ENCODE measurements around the gene SEMA5A. TPM values are rescaled to one million over a fixed set of nuclear protein-coding genes. Genes with fewer than 3 reads are reported as not detected.

The SEMA5A gene
- total RNA-seq, 6 experiments from 2014 or later: 54.2 to 69.7 (median 59.9) TPM

- H3K4me1 Mint-ChIP-seq (ENCODE audit: low read depth): peaks cover 20% of the 10 kb centered on the region
- H3K27ac Mint-ChIP-seq: no peak overlapping the region
- H3K4me3 Mint-ChIP-seq: no peak overlapping the region
- DNase-seq: no peak
- peaks cover 2% of the 10 kb centered on the region; the same call in 1 of the 2 replicates for H3K27me3 Mint-ChIP-seq (ENCODE audit: insufficient read depth)
- no peaks in the 10 kb centered on the region for H3K36me3 Mint-ChIP-seq (ENCODE audit: low read depth)
- H3K9me3 Mint-ChIP-seq: no peaks in the 10 kb centered on the region
- no peak for TF ChIP-seq CTCF (IDR thresholded peaks at IDR 0.05)
These were observed 50.8 kb downstream of the SEMA5A start for GRCh38 chr5:9495121-9495520.

GRCh38 chr5:9494301-9494700 is 51.6 kb downstream of the SEMA5A start:
- Mint-ChIP-seq H3K4me3 (no peak overlapping the region), H3K9me3 (no peaks in the 10 kb centered on the region), H3K36me3 (ENCODE audit: low read depth) (no peaks in the 10 kb centered on the region), H3K27ac (no peak overlapping the region), H3K27me3 (ENCODE audit: insufficient read depth) (peaks cover 2% of the 10 kb centered on the region; the same call in 1 of the 2 replicates), H3K4me1 (ENCODE audit: low read depth) (peaks cover 15% of the 10 kb centered on the region)
- no peak for TF ChIP-seq CTCF (IDR thresholded peaks at IDR 0.05)
- no peak for DNase-seq

GRCh38 chr5:9490494-9491097 is 55.3 kb downstream of the SEMA5A start:
- peaks cover 15% of the 10 kb centered on the region for H3K36me3 Mint-ChIP-seq (ENCODE audit: low read depth)
- H3K9me3 Mint-ChIP-seq: no peaks in the 10 kb centered on the region; the same call in 1 of the 2 replicates
- H3K4me1 Mint-ChIP-seq (ENCODE audit: low read depth): peaks cover 8% of the 10 kb centered on the region

DNA sequence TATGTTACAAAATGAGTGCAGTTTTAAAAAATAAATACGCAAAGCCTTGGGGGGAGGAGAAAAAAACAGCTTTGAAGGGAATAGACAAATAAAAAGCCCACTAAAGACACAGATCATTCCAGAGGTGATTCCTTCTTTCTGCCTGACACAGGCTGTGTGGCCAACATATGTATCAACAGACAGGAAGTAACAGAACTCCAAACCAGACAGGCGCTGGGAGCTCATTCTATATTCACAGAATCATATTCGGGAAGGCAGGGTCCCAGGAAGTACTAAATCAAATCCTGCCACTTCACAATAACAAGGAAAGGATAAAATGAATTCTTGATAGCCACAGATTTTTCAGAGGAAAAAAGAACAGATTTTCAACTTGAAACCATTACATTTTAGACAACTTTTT is 62.1 kb downstream of the SEMA5A start:
- peaks cover 64% of the 10 kb centered on the region for H3K4me1 Mint-ChIP-seq (ENCODE audit: low read depth)
- peak; percentile 17 for DNase-seq
- peak overlapping the region; percentile 70 for H3K4me3 Mint-ChIP-seq
- H3K36me3 Mint-ChIP-seq (ENCODE audit: low read depth): peaks cover 32% of the 10 kb centered on the region
- H3K27ac Mint-ChIP-seq: peak overlapping the region; percentile 85
- H3K9me3 Mint-ChIP-seq: peaks cover 4% of the 10 kb centered on the region
- no peak for TF ChIP-seq CTCF (IDR thresholded peaks at IDR 0.05)
- H3K27me3 Mint-ChIP-seq (ENCODE audit: insufficient read depth): peaks cover 1% of the 10 kb centered on the region; the same call in 1 of the 2 replicates

More at GRCh38 chr5:9490494-9491097, 55.3 kb downstream of the SEMA5A start:
- DNase-seq: no peak
- TF ChIP-seq CTCF (IDR thresholded peaks at IDR 0.05): no peak
- no peak overlapping the region for H3K4me3 Mint-ChIP-seq
- no peak overlapping the region for H3K27ac Mint-ChIP-seq
- peaks cover 2% of the 10 kb centered on the region; the same call in 1 of the 2 replicates for H3K27me3 Mint-ChIP-seq (ENCODE audit: insufficient read depth)

DNA sequence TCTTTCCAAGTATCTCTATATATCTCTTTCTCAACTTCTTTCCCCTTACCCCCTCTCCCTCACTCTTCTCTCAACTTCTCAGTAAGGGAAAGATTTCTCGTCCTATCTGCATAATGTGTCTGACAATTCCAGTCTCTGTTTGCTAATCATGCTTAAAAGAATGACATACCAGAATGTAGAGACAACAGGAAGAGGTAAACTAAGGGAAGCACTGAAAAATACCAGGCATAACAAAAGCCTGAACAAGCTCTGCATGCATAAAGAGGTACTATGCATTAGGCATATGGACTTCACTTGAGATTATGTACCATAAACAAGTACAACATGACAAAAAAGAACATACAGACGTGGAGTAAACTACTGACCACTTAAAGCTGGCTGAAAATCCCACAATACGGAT is 62.6 kb downstream of the SEMA5A start:
- TF ChIP-seq CTCF (IDR thresholded peaks at IDR 0.05): no peak
- Mint-ChIP-seq H3K4me1 (ENCODE audit: low read depth) (peaks cover 69% of the 10 kb centered on the region), H3K4me3 (peak overlapping the region; percentile 70), H3K27me3 (ENCODE audit: insufficient read depth) (peaks cover 1% of the 10 kb centered on the region; the same call in 1 of the 2 replicates), H3K36me3 (ENCODE audit: low read depth) (peaks cover 37% of the 10 kb centered on the region), H3K9me3 (peaks cover 9% of the 10 kb centered on the region), H3K27ac (peak overlapping the region; percentile 85)
- peak; percentile 19 for DNase-seq

Data from HFFc6 (cell line).